SK-N-SH (cell line): Measurements from ENCODE around the gene ZC3H4. TPM values are rescaled to one million over a fixed set of nuclear protein-coding genes. Genes with fewer than 3 reads are reported as not detected.

Source experiments
- CTCF ChIA-PET: fragments of 300-600, 350-600 bp; formaldehyde crosslinking; extraction: SDS; loops from one replicate; lab custom pipeline; 2021; lab: Yijun Ruan, JAX
- POLR2A ChIA-PET: fragments of 350-600 bp; sonication (Branson Sonifier 250); formaldehyde crosslinking; extraction: SDS; loops from one replicate; lab custom pipeline; 2020; ENCODE audit warnings: antibody characterized with exemption, inconsistent platforms; lab: Yijun Ruan, JAX
- DNase-seq: peaks from one replicate; pipeline ENCODE4 v3.0.0; 2012
- H2AFZ ChIP-seq: fragments of 200-600 bp; sonication (generic); 2 replicates; pipeline ENCODE4 v1.8.1; 2016; ENCODE audit warnings: antibody characterized with exemption, mild to moderate bottlenecking, low read depth
- H3F3A ChIP-seq: fragments of 200-600 bp; sonication (generic); replicated peaks from 2 replicates; pipeline ENCODE3; 2016; ENCODE audit warnings: antibody characterized with exemption, mild to moderate bottlenecking; ENCODE audit not compliant: insufficient read depth
- H3K27ac ChIP-seq, 2 experiments: fragments of 200-500 bp in 1 of 2; fragments of 200-600 bp in 1 of 2; sonication (Bioruptor generic) in 1 of 2; sonication (generic), shearing (Covaris generic) in 1 of 2; 2 replicates each; pipeline versions ENCODE4 v1.5.1 to v1.6.1; 2014 to 2016; ENCODE audit warnings: low read depth in 2 of 2, inconsistent platforms in 1 of 2, low read length in 1 of 2, mild to moderate bottlenecking in 1 of 2, mixed read lengths in 1 of 2
- H3K27me3 ChIP-seq: fragments of 200-600 bp; sonication (generic), shearing (Covaris generic); 2 replicates; pipeline ENCODE4 v1.6.1; 2016; ENCODE audit warnings: mixed run types; ENCODE audit not compliant: insufficient read depth
- H3K36me3 ChIP-seq, 2 experiments: fragments of 200-500 bp in 1 of 2; fragments of 200-600 bp in 1 of 2; sonication (Bioruptor generic) in 1 of 2; sonication (generic) in 1 of 2; replicated peaks in 1 of 2; 2 replicates each; pipeline versions ENCODE3 to v1.5.1; 2014 to 2016; ENCODE audit warnings: low read length in 1 of 2, mild to moderate bottlenecking in 1 of 2; ENCODE audit not compliant: insufficient read depth in 2 of 2, control insufficient read depth in 1 of 2
- H3K4me1 ChIP-seq, 2 experiments: fragments of 200-500 bp in 1 of 2; fragments of 200-600 bp in 1 of 2; sonication (Bioruptor generic) in 1 of 2; sonication (generic), shearing (Covaris generic) in 1 of 2; 2 replicates each; pipeline versions ENCODE4 v1.5.1 to v1.6.1; 2014 to 2016; ENCODE audit warnings: low read depth in 1 of 2, low read length in 1 of 2, mixed run types in 1 of 2; ENCODE audit not compliant: insufficient read depth in 2 of 2, control insufficient read depth in 1 of 2
- H3K4me2 ChIP-seq: fragments of 200-600 bp; sonication (generic), shearing (Covaris generic); 2 replicates; pipeline ENCODE4 v1.6.1; 2017; ENCODE audit warnings: mixed run types
- H3K4me3 ChIP-seq, 2 experiments: fragments of 200-500 bp in 1 of 2; fragments of 200-600 bp in 1 of 2; sonication (Bioruptor generic) in 1 of 2; sonication (generic), shearing (Covaris generic) in 1 of 2; 2 replicates each; pipeline versions ENCODE4 v1.5.1 to v1.8.1; 2014 to 2016; ENCODE audit warnings: low read depth in 2 of 2, inconsistent platforms in 1 of 2, low read length in 1 of 2, mild to moderate bottlenecking in 1 of 2, mixed read lengths in 1 of 2, moderate library complexity in 1 of 2
- H3K79me2 ChIP-seq: fragments of 200-600 bp; sonication (generic); 2 replicates; pipeline ENCODE4 v1.8.1; 2017; ENCODE audit warnings: mild to moderate bottlenecking; ENCODE audit not compliant: insufficient read depth
- H3K9ac ChIP-seq: fragments of 200-600 bp; sonication (generic); 2 replicates; pipeline ENCODE4 v1.6.1; 2017; ENCODE audit warnings: mixed run types
- H3K9me2 ChIP-seq: fragments of 200-600 bp; sonication (generic); 2 replicates; pipeline ENCODE4 v1.6.1; 2017; ENCODE audit warnings: mixed run types
- H3K9me3 ChIP-seq: fragments of 200-600 bp; sonication (generic); 2 replicates; pipeline ENCODE4 v1.6.1; 2017; ENCODE audit warnings: mixed run types, mild to moderate bottlenecking, moderate library complexity
- H4K20me1 ChIP-seq: fragments of 200-600 bp; sonication (generic); 2 replicates; pipeline ENCODE4 v1.6.1; 2017; ENCODE audit warnings: mild to moderate bottlenecking, mixed run types; ENCODE audit not compliant: insufficient read depth
- CTCF ChIP-seq: fragments of 200-600 bp; sonication (generic); IDR thresholded peaks from 2 replicates; pipeline ENCODE4 v1.6.1; 2017; ENCODE audit warnings: antibody characterized with exemption, mild to moderate bottlenecking, moderate library complexity
- EP300 ChIP-seq, 2 experiments: IDR thresholded peaks; 2 replicates each; pipeline versions ENCODE4 v1.4.0 to v1.6.1; 2012; ENCODE audit warnings: borderline replicate concordance in 1 of 2, low read depth in 1 of 2, low read length in 1 of 2
- EZH2phosphoT487 ChIP-seq: fragments of 200-600 bp; sonication (generic); IDR thresholded peaks from 2 replicates; pipeline ENCODE4 v1.6.1; 2017; ENCODE audit warnings: low read depth, mixed run types, mild to moderate bottlenecking, antibody characterized with exemption, moderate library complexity, borderline replicate concordance
- FOXJ3 ChIP-seq: sonication (generic); formaldehyde crosslinking; IDR thresholded peaks from 2 replicates; pipeline ENCODE4 v1.5.1; 2020; ENCODE audit warnings: mild to moderate bottlenecking, missing genetic modification reagents
- FOXM1 ChIP-seq: IDR thresholded peaks from 2 replicates; pipeline ENCODE4 v1.4.0; 2012; ENCODE audit warnings: low read depth, mild to moderate bottlenecking
- GABPA ChIP-seq: IDR thresholded peaks from 2 replicates; pipeline ENCODE4 v1.4.0; 2012; ENCODE audit warnings: low read depth, mild to moderate bottlenecking
- IRF3 ChIP-seq: fragments of 150-350 bp; IDR thresholded peaks from 2 replicates; pipeline ENCODE4 v1.6.1; 2016; ENCODE audit warnings: mild to moderate bottlenecking, low read depth, low read length
- POLR2AphosphoS5 ChIP-seq: IDR thresholded peaks from 2 replicates; pipeline ENCODE4 v1.6.1; 2012; ENCODE audit warnings: low read depth, low read length
- RAD21 ChIP-seq: IDR thresholded peaks from 2 replicates; pipeline ENCODE4 v1.6.1; 2012; ENCODE audit warnings: mild to moderate bottlenecking, low read length
- SIN3A ChIP-seq: IDR thresholded peaks from 2 replicates; pipeline ENCODE4 v1.6.1; 2012; ENCODE audit warnings: low read depth, mild to moderate bottlenecking, low read length, moderate library complexity, borderline replicate concordance
- TAF1 ChIP-seq: IDR thresholded peaks from 2 replicates; pipeline ENCODE4 v1.6.1; 2012; ENCODE audit warnings: low read depth, mild to moderate bottlenecking, low read length, moderate library complexity, borderline replicate concordance
- WGBS: methylation state at CpG from one replicate; pipeline ENCODE4 v1.1.6; 2017; ENCODE audit warnings: low lambda C conversion rate; 5-methylcytosine and 5-hydroxymethylcytosine counted together
- polyA plus RNA-seq, 3 experiments: library from polyadenylated mRNA; depleted of rRNA; stranded (reverse); fragments of >200 nt; gene quantifications; 2 replicates each; pipeline ENCODE4 v1.2.3, GENCODE V29; 2012
- TF ChIP-seq, protein P1 (sequence below): fragments of 150-350 bp; IDR thresholded peaks from 2 replicates; pipeline ENCODE4 v1.6.1; 2017; ENCODE audit warnings: antibody characterized with exemption, low read length, low read depth, borderline replicate concordance

The ZC3H4 gene
- polyA plus RNA-seq, 1 of the 3 experiments (the other 2 are of a cell fraction) = 7.6 TPM

GRCh38 chr19:47093841-47094240 lies 19.7 kb downstream of the ZC3H4 start:
- DNase-seq = no peak
- peaks cover 71% of the 10 kb centered on the region for H3K79me2 ChIP-seq
- no peaks in the 10 kb centered on the region for H3F3A ChIP-seq
- H4K20me1 ChIP-seq = peaks cover 47% of the 10 kb centered on the region
- TF ChIP-seq FOXJ3 (CRISPR knock-in tag) = no peak
- TF ChIP-seq POLR2AphosphoS5 = no peak
- H3K36me3 ChIP-seq = peaks cover 17 to 34% of the 10 kb centered on the region in 2 experiments
- H3K9me3 ChIP-seq = no peaks in the 10 kb centered on the region
- H2AFZ ChIP-seq = no peak overlapping the region
- 93% methylated on average over 9 of the region's 10 CpGs for WGBS
- H3K4me2 ChIP-seq = no peak overlapping the region
- no peaks in the 10 kb centered on the region for H3K27me3 ChIP-seq
- no peak overlapping the region; a peak in 1 of 4 replicates for H3K27ac ChIP-seq
- no peaks in the 10 kb centered on the region for H3K9me2 ChIP-seq
- H3K4me1 ChIP-seq = no peaks in the 10 kb centered on the region; a peak in 1 of 4 replicates
- H3K4me3 ChIP-seq = no peak overlapping the region
- no peak overlapping the region for H3K9ac ChIP-seq
- ChIA-PET CTCF (interaction anchor here (1.0 to 2.0 kb wide), 2 partner anchors 14 to 21 kb away, joined by 3 to 7 read pairs; no protein-coding TSS in a partner anchor), POLR2A (no interaction called here)

- Histone ChIP-seq H3K9me2 (no peaks in the 10 kb centered on the region), H3K4me1 (no peaks in the 10 kb centered on the region; a peak in 1 of 4 replicates), H3K27ac (no peak overlapping the region), H3K4me3 (no peak overlapping the region), H3K9ac (no peak overlapping the region), H3K27me3 (no peaks in the 10 kb centered on the region), H2AFZ (no peak overlapping the region), H3F3A (no peaks in the 10 kb centered on the region), H3K4me2 (no peak overlapping the region), H3K9me3 (no peaks in the 10 kb centered on the region), H3K79me2 (peaks cover 65% of the 10 kb centered on the region), H3K36me3 (peaks cover 20 to 34% of the 10 kb centered on the region in 2 experiments), H4K20me1 (peaks cover 41% of the 10 kb centered on the region)
- 96% methylated on average over 4 of the region's 5 CpGs for WGBS
- TF ChIP-seq, protein P1, sequence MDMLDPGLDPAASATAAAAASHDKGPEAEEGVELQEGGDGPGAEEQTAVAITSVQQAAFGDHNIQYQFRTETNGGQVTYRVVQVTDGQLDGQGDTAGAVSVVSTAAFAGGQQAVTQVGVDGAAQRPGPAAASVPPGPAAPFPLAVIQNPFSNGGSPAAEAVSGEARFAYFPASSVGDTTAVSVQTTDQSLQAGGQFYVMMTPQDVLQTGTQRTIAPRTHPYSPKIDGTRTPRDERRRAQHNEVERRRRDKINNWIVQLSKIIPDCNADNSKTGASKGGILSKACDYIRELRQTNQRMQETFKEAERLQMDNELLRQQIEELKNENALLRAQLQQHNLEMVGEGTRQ = no peak
- TF ChIP-seq POLR2AphosphoS5 (no peak), EP300 (IDR thresholded peaks at IDR 0.05; ENCODE audit: borderline replicate concordance in 1 of 2, low read depth in 1 of 2, low read length in 1 of 2) (no peak), RAD21 (no peak)
- CTCF ChIA-PET = interaction anchor here (1.0 to 2.0 kb wide), 2 partner anchors 14 to 21 kb away, joined by 3 to 7 read pairs; no protein-coding TSS in a partner anchor
- DNase-seq = no peak
- POLR2A ChIA-PET = no interaction called here
These were observed 20.3 kb downstream of the ZC3H4 start for GRCh38 chr19:47093254-47093653.

GRCh38 chr19:47089767-47090350 lies 23.7 kb downstream of the ZC3H4 start:
- no peak overlapping the region for H3K4me2 ChIP-seq
- H3K9me2 ChIP-seq = no peaks in the 10 kb centered on the region
- no peaks in the 10 kb centered on the region for H3K4me1 ChIP-seq
- H3K27ac ChIP-seq = no peak overlapping the region
- CTCF ChIA-PET = interaction anchor here (1.0 kb wide), 1 partner anchor 10 kb away, joined by 3 read pairs; no protein-coding TSS in a partner anchor
- no peak overlapping the region for H3K4me3 ChIP-seq
- H3F3A ChIP-seq = no peaks in the 10 kb centered on the region
- DNase-seq = no peak
- H3K27me3 ChIP-seq = no peaks in the 10 kb centered on the region
- 98% methylated on average over 18 of the region's 21 CpGs for WGBS
- TF ChIP-seq FOXM1 (no peak), SIN3A (no peak), GABPA (no peak), TAF1 (no peak), EZH2phosphoT487 (no peak), IRF3 (no peak), CTCF (no peak)
- H3K9ac ChIP-seq = no peak overlapping the region
- H3K79me2 ChIP-seq = peaks cover 43% of the 10 kb centered on the region
- H2AFZ ChIP-seq = no peak overlapping the region
- POLR2A ChIA-PET = no interaction called here
- H3K9me3 ChIP-seq = no peaks in the 10 kb centered on the region
- H3K36me3 ChIP-seq = peaks cover 31 to 32% of the 10 kb centered on the region in 2 experiments
- peaks cover 7% of the 10 kb centered on the region; the same call in 1 of the 2 replicates for H4K20me1 ChIP-seq
